ENCODE measurements around the gene SYNJ2.

SYNJ2 gene

GRCh38 chr6:157999168-158000051 lies 17.7 kb downstream of the SYNJ2 start:
- no peak for DNase-seq

- no peak for DNase-seq
Observed at GRCh38 chr6:158000530-158001307, 19.1 kb downstream of the SYNJ2 start.

- DNase-seq = no peak
Observed at GRCh38 chr6:158002249-158002950, 20.7 kb downstream of the SYNJ2 start.

GRCh38 chr6:158002951-158003853 lies 21.5 kb downstream of the SYNJ2 start:
- peak; percentile 48 for DNase-seq

- no peak for DNase-seq
Observed at GRCh38 chr6:158003910-158004700, 22.4 kb downstream of the SYNJ2 start.

GRCh38 chr6:158004701-158005095 lies 23.0 kb downstream of the SYNJ2 start:
- DNase-seq = no peak

- DNase-seq = no peak
Observed at GRCh38 chr6:158005626-158006180, 24.0 kb downstream of the SYNJ2 start.

GRCh38 chr6:158006331-158006730 lies 24.7 kb downstream of the SYNJ2 start:
- no peak for DNase-seq

- no peak for DNase-seq
Observed at GRCh38 chr6:158006821-158007570, 25.3 kb downstream of the SYNJ2 start.

GRCh38 chr6:158008864-158009113 lies 27.1 kb downstream of the SYNJ2 start:
- DNase-seq = no peak

- peak; percentile 22 for DNase-seq
Observed at GRCh38 chr6:158009114-158009891, 27.6 kb downstream of the SYNJ2 start.

GRCh38 chr6:158009935-158010585 lies 28.4 kb downstream of the SYNJ2 start:
- DNase-seq = no peak

- DNase-seq = no peak
Observed at GRCh38 chr6:158010591-158011477, 29.2 kb downstream of the SYNJ2 start.

GRCh38 chr6:158011478-158011920 lies 29.8 kb downstream of the SYNJ2 start:
- no peak for DNase-seq

GRCh38 chr6:158011980-158012566 lies 30.4 kb downstream of the SYNJ2 start:
- no peak for DNase-seq

GRCh38 chr6:158013904-158014504 lies 32.3 kb downstream of the SYNJ2 start:
- no peak for DNase-seq

- no peak for DNase-seq
Observed at GRCh38 chr6:158014505-158015187, 33.0 kb downstream of the SYNJ2 start.

All from stimulated activated CD4-positive, alpha-beta T cell treated with anti-CD3 and anti-CD28 coated beads, Interleukin-4, amount 100 ng/mL, for 24 hours (primary cell).